Activated CD4-positive, alpha-beta T cell treated with anti-CD3 and anti-CD28 coated beads, Interleukin-10, Interleukin-2, amounts not matched to agents 100 ng/mL and 50 ng/mL, durations not matched to agents 16 hours and 8 hours (primary cell): ENCODE results near the gene FAM83G.
"Not testable (repeated sequence)": the region's sequence is repeated elsewhere in the genome, so short reads cannot be mapped to it uniquely, and the experiment has no call there.

ENCODE experiments used
- DNase-seq: peaks from one replicate; pipeline ENCODE4 v3.0.0-alpha.2; 2020

The FAM83G gene

GRCh38 chr17:18950346-18950745, 54.2 kb downstream of the FAM83G start:
- no peak for DNase-seq

GRCh38 chr17:18949566-18949965, 55.0 kb downstream of the FAM83G start:
- DNase-seq: no peak

GRCh38 chr17:18948476-18949006, 56.0 kb downstream of the FAM83G start:
- DNase-seq: no peak

- DNase-seq: no peak
Measured at GRCh38 chr17:18947866-18948265, 56.7 kb downstream of the FAM83G start.

- DNase-seq: no peak
Measured at GRCh38 chr17:18946536-18946935, 58.0 kb downstream of the FAM83G start.

- no peak for DNase-seq
Measured at GRCh38 chr17:18944646-18945045, 59.9 kb downstream of the FAM83G start.

DNA sequence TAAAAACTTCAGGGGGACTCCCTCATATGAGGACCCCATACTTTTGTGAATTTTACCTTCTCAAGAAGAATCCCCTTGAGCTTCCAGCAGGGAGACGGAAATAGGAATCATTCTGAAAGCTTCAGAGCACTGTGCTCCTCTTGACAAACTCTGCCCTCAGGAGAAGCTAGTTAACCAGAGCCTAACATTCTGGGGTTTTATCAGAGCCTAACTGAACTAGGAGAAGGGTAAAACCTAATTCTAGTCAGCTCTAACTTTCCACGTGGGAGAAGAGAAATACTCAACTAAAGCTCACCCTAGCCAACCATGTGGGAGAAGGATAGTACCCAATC, 65.9 kb downstream of the FAM83G start:
- no peak for DNase-seq

GRCh38 chr17:18937981-18938691, 66.4 kb downstream of the FAM83G start:
- no peak for DNase-seq

- DNase-seq: peak; percentile 53
Measured at GRCh38 chr17:18933102-18934058, 71.2 kb downstream of the FAM83G start.

DNA sequence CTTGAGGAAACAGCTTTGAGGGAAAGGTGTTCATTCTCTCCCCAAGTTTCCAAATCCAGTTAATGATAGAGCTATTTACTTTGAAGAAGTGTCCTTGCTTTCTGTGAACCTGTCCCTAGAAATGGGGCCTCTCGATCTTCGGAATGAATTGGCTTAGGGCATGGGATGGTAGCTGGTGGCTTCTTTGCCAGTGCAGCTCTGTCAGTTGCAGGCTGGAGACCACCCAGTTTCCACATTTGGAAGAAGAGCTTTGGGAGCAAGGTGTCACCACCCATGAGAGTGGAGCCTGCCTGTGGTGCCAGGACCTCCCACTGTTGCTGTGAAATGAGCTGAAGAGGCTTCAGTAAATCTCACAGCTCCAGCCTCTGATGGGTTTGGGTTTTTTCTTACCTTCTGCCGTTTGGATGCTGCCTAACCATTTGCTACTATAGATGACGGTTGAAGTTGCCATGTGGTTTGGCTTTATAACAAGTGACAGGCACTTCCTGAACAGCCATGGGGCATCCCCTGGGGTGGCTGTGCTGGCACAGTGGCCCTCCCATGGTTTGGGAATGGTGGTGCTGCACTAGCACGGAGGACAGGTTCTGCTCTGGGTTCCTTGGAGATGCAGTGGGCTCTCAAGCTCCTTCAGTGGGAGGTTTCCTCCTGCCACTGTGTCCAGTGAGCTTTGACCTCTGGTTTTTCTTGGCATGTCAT, 72.1 kb downstream of the FAM83G start:
- DNase-seq: peak; percentile 26

DNA sequence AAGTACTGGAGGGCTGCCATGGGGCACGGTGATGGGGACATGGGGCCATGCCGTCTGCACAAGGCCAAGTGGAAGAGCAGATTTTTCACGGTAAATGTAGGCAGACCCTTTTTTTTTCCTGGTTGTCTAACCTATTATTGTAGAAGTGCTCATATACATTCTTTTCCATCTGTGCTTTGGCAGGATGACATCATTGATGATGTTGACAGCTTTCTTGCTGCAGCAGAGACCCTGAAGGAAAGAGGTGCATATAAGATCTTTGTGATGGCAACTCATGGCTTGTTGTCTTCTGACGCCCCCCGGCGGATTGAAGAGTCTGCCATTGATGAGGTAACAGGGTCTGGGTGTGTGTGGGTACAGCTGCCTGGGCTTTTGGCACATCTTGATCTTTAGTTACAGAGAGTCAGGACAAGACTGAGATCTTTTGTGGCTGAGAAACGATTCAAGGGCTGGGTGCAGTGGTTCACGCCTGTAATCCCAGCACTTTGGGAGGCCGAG, 75.9 kb downstream of the FAM83G start:
- no peak for DNase-seq

DNA sequence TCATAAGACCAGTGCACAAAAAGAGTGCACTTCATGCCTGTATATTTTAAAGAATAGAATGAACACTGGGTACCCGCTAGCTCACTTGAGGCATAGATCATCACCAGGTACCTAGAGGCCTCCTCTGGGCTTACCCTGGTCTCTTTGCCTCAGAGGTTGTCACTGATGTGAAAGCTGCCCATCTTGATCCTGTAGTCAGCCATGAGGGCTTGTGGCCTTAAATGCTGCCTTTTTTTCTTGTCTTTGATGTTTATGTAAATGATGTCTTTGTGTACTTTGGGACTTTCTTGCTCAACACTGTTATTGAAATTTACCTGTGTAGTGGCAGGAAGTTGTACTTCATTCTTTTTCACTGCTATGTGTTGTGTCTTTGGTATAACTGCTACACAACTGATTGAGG, 79.4 kb downstream of the FAM83G start:
- DNase-seq: peak; percentile 7

GRCh38 chr17:18922596-18922995, 82.0 kb downstream of the FAM83G start:
- not testable (repeated sequence) for DNase-seq

DNA sequence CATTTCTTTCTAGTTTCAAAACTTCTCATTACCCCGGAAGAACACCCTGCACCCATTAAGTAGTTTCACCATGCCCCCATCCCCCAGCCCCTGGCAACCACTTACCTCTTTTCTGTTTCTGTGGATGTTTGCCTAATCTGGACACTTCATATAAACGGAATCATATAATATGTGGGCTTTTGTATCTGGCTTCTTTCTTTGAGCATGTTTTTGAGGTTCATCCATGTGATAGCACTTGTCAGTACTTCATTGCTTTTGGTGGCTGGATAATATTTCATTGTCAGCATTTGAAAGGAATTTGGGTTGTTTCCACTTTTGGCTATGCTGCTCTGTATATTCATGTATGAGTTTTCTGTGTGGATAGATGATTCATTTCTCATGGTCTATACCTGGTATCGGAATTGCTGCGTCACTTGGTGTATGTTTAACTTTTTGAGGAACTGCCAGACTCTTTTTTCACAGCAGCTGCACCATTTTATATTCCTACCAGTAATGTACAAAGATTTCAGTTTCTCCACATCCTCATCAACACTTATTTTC, 82.6 kb downstream of the FAM83G start:
- peak; percentile 83 for DNase-seq

- DNase-seq: no peak
Measured at GRCh38 chr17:18921485-18921884, 83.1 kb downstream of the FAM83G start.

- peak; percentile 56 for DNase-seq
Measured at GRCh38 chr17:18920911-18921441, 83.6 kb downstream of the FAM83G start.

- no peak for DNase-seq
Measured at GRCh38 chr17:18919963-18920362, 84.6 kb downstream of the FAM83G start.
